ENCODE data around the gene ZSCAN29. TPM values are rescaled to one million over a fixed set of nuclear protein-coding genes. Genes with fewer than 3 reads are reported as not detected.

Gene ZSCAN29
- 51.5 and 54.4 TPM in 2 replicates for total RNA-seq
- total RNA-seq (2013), result 36.0 TPM
- 14.9 and 16.1 TPM in 2 replicates for polyA plus RNA-seq
- polyA minus RNA-seq, result 34.0 and 35.1 TPM in 2 replicates

GRCh38 chr15:43370975-43371974 is at the start of gene ZSCAN29, which contains the start of gene TUBGCP4:
Gene ZSCAN29, minus strand, starts transcription at chr15:43371043. Its CDS starts 1,130 bp downstream, at chr15:43369913.
Gene TUBGCP4, plus strand, starts transcription at chr15:43371101. Its CDS starts 254 bp downstream, at chr15:43371355.
- H3K4me3 ChIP-seq (ENCODE audit: control extremely low read depth in 1 of 5, extremely low read depth in 1 of 5, insufficient read depth in 1 of 5, low read depth in 2 of 5, low read length in 4 of 5), result peak within 1 kb of the TSS; percentile 65 to 94 (median 83)
- H3K27ac ChIP-seq (ENCODE audit: low read length in 2 of 2), result peak within 1 kb of the TSS; percentile 43 to 79
- peak; percentile 48 for TF ChIP-seq CTCF (IDR thresholded peaks at IDR 0.05)
- TF ChIP-seq EZH2 (IDR thresholded peaks at IDR 0.05; ENCODE audit: borderline replicate concordance, insufficient read depth, low read depth, low read length, poor library complexity, severe bottlenecking), result no peak
- peaks cover 31 to 33% of the 10 kb centered on the region in 2 donors for H3K4me1 ChIP-seq (ENCODE audit: control insufficient read depth in 2 of 2, insufficient read depth in 2 of 2, low read length in 2 of 2)
- peaks cover 0 to 7% (median 0%) of the 10 kb centered on the region in 3 donors for H3K9me3 ChIP-seq (ENCODE audit: control extremely low read depth in 1 of 3, control insufficient read depth in 2 of 3, insufficient read depth in 1 of 3, low read length in 2 of 3)
- H2AFZ ChIP-seq (ENCODE audit: insufficient read depth, low read depth, low read length, poor library complexity, severe bottlenecking), result peak within 1 kb of the TSS; percentile 92
- WGBS (ENCODE audit: insufficient coverage), result under 1% methylated on average over 58 of the region's 66 CpGs
- H3K27me3 Mint-ChIP-seq, result no peaks in the 10 kb centered on the region
- no peaks in the 10 kb centered on the region for H4K20me1 ChIP-seq (ENCODE audit: control insufficient read depth, insufficient read depth, low read length, poor library complexity, severe bottlenecking)
- H3K9me3 Mint-ChIP-seq (ENCODE audit: insufficient read depth), result no peaks in the 10 kb centered on the region
- H3K79me2 ChIP-seq (ENCODE audit: control insufficient read depth, insufficient read depth, low read length), result peaks cover 62% of the 10 kb centered on the region
- H3K4me2 ChIP-seq (replicated peaks; ENCODE audit: low read depth, low read length, poor library complexity, severe bottlenecking), result peak within 1 kb of the TSS; percentile 89
- H3K27me3 ChIP-seq (replicated peaks in 1 of 4; ENCODE audit: control extremely low read depth in 1 of 4, control insufficient read depth in 3 of 4, insufficient read depth in 4 of 4, low read length in 3 of 4), result no peaks in the 10 kb centered on the region
- CTCF ChIA-PET, result interaction anchor here (0.6 to 2.4 kb wide), 6 partner anchors 9 to 146 kb away, joined by 3 to 11 read pairs (median 4); no protein-coding TSS in a partner anchor
- ATAC-seq (ENCODE audit: low read depth) (peak; percentile 81), DNase-seq (peak; percentile 87)
- H3K36me3 ChIP-seq (replicated peaks in 1 of 2; ENCODE audit: control extremely low read depth in 1 of 2, control insufficient read depth in 1 of 2, extremely low read depth in 1 of 2, insufficient read depth in 2 of 2, low read length in 1 of 2), result peaks cover 0 to 7% of the 10 kb centered on the region in 2 experiments
- H3K9ac ChIP-seq (ENCODE audit: low read length), result peak within 1 kb of the TSS; percentile 84
- peak within 1 kb of the TSS; percentile 94 for H3K4me3 Mint-ChIP-seq
- peak within 1 kb of the TSS; percentile 92 for H3K27ac Mint-ChIP-seq
- H3K4me1 Mint-ChIP-seq, result peaks cover 58% of the 10 kb centered on the region
- intact Hi-C loops (cut with micrococcal nuclease), result loop anchor here (2.0 to 5.0 kb wide), 3 partner anchors 40 to 141 kb away; partner anchors contain the start of genes LCMT2 and TP53BP1
- POLR2A ChIA-PET, result no interaction called here

All from B cell (primary cell).